IPS-NIHi7 (cell line): ENCODE data around the gene ETNK2.

Experiments
- DNase-seq: peaks from one replicate; pipeline ENCODE4 v3.0.0; 2012; ENCODE audit warnings: mixed read lengths; ENCODE audit errors: extremely low spot score

Gene ETNK2, protein sequence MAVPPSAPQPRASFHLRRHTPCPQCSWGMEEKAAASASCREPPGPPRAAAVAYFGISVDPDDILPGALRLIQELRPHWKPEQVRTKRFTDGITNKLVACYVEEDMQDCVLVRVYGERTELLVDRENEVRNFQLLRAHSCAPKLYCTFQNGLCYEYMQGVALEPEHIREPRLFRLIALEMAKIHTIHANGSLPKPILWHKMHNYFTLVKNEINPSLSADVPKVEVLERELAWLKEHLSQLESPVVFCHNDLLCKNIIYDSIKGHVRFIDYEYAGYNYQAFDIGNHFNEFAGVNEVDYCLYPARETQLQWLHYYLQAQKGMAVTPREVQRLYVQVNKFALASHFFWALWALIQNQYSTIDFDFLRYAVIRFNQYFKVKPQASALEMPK

DNA sequence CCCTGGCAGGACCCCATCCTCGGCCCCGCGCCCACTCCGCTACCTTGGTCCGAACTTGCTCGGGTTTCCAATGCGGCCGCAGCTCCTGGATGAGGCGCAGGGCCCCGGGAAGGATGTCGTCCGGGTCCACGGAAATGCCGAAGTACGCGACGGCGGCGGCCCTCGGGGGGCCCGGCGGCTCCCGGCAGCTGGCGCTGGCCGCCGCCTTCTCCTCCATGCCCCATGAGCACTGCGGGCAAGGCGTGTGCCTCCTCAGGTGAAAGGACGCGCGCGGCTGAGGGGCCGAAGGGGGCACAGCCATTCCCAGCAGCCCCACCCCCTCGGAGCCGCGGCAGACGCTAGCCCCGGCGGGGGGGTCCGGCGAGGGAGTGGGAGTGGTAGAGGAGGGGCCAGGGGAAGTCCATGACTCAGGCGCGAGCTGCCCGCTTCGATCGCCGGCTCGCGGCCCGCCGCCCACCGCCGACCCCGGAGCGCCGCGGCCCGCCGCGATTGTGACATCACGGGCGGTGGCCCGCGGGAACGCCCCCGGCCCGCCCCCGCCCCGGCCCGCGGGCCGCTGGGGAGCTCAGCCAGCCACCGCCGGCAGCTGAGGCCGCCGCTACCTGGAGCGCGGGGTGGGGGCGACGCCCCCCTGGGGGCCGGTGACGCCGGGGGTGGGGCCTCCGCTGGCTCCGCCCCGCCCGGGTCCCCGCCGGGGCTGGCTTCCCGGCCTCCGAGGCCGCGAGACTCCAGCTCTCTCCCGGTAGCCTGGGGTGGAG lies at the start of gene ETNK2:
Gene ETNK2, minus strand, starts transcription at position 493 of the 758 bp plus-strand sequence. Its CDS starts 192 bp downstream, at position 301.
- DNase-seq = peak; percentile 92

DNA sequence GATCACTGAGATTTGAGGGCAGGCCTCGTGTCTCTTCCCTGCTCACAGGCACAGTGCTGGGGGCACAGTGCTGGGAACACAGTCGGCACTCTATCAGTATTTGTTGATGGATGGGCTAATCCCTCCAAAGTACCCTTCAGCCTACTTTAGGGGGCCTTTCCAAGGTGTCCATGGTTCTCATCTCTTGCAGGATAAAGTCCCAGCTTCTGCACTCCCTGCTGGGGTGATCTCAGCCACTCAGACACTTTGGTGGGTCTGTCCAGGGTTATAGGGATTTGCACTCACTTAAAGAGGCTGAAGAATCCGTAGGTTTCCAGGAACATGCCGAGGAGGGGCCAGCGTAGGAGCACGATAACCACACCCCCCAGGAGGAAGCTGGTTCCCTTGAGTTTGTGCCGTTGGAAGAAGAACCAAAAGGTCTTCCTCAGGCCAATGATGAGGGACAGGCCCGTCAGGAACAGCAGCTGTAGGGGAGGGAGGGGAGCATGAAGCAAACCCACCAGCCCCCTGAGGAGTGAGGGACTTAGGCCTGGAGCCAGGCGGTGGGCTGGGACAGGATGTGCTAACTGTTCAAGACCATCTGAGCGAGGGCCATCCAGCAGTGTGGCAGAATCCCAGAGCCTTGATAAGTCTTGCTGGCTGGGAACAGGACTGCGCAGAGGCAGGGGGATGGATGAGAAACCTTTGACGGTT lies 49.6 kb upstream of the ETNK2 start:
- DNase-seq = no peak

DNA sequence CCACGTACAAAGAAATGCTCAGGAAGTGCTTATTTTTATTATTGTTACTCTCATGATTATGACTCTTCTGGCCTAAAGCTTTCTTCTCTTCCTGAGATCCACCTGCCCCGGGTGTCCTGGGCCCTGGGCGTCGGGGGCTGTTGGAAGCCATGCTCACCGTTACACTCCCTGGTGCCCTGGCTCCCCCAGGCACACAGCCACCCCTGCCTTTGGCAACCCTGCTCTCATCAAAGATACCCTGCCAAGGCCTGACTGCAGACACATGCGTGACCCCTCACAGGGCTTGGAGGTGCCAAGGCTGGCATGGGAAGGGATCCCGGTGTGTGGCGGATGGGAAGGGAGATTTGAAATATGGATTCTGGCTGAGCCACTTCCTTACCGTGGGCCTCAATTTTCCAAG lies 47.7 kb upstream of the ETNK2 start:
- no peak for DNase-seq

DNA sequence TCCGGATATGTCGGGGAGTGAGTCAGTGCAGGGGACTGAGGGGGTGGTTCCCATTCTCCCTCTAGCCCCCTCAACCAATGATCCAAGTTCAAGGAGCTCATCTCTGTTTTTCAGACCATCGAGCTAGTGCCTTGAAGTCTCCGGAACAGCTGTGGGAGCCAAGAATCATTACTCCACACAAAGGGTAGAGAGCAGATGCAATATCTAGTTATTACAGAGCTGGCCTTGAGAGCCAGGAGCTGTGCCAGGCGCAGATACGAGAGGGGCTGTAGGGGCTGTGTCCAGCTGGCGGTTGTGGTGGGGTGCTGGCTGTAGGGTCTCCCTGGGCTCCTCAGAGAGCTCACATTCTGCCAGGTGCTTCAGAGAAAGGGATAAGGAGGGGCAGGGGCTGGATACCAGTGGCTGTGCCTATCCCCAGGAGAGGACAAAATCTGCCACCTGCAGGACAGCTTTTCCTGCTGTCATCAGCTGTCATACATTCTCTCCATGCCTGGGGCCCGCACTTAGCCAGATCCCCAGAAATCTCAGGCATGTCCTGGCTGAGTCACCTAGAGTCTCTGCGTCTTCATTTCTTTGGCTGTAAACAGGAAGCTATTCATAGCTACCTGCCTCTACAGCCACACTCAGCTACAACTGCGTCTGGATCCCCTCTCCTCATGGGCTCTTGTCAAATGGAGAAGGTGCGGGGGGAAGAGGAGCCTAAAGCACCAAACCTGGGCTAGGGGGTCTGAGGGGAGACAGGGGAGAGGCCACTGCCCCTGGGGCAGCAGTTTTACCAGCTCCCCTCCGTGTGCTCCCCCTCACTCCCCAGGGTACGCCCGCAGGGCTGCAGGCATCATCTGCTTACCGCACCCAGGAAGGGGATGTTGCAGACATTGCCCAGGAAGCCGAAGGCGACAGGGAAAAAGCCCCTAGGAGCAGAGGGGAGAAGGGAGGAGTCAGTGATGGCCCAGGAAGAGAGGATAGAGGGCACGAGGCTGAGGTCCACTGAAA lies 46.8 kb upstream of the ETNK2 start:
- peak; percentile 65 for DNase-seq

DNA sequence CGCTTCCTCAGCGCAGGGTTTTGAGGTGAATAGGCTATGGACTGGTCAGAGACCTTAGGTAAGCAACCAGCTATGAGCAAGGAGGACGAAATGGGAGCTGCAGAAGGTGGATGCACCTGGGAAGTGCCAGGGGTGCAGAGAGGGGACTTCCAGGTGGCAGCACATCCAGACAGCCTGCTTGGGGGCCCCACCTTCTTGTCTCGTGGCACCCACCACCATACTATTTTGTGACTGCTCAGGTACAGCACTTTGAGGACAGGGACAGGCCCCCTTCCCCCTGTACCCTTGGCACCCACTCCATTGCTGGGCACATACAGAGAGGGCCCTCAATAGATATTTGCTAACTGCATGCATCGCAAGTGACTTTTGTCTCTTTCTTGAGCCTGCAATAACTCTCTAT lies 45.2 kb upstream of the ETNK2 start:
- DNase-seq = no peak

DNA sequence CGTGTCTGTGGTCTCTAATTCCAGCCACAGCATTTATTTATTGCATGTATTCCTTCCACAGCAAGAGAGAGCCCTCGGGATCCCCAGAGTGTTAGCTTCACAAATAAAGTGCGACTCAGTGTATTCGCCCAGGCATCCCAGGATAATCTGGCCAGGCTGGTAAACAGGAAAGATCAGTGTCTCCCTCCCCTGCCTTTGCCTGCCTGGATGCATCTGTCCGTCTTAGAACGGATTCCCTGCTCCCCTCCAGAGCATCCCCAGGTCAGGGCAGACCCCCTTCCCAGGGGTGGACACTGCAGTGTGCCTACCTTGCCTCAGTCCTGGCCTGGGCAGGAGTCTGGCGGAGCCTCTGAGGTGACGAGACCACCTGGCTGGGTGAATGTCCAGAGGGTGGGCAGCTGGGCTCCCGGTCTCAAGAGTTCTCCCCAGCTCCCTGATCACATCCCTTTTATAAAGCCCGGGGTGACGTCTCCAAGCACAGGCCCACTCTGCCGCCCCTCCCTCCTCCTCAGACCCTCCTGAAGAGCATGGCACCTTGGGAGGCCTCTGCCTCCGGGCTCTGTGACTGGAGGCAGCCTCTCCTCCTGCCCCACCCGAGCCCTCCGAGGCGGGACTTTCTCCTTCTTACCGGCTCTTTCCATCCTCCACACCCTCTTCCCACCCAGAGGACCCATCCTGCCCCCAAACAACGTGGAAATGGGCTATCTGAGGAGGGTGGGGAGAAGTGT lies 44.4 kb upstream of the ETNK2 start, which contains the start of gene KISS1:
Gene KISS1, minus strand, starts transcription at position 424 of the 728 bp plus-strand sequence. CDS start 3,615 bp downstream, outside the sequence.
- peak; percentile 51 for DNase-seq

DNA sequence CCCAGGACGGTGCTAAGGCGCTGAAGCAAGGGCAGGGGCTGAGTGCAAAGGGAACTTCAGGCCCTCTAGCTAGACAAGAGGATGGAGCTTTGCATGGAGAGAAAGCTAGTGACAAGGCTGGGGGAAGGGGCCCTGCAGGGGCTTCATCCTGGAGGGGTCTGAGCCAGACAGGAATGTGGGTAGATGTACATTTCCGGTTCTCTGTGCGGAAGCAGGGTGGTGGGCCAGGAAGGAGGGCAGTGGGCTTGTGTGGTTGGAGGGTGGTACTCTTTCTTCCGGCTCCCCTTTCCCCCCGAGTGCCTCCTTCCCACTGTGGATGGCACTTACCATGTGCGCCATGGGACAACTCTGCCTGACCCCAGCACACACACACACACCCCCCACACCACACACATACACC lies 42.9 kb upstream of the ETNK2 start:
- no peak for DNase-seq

DNA sequence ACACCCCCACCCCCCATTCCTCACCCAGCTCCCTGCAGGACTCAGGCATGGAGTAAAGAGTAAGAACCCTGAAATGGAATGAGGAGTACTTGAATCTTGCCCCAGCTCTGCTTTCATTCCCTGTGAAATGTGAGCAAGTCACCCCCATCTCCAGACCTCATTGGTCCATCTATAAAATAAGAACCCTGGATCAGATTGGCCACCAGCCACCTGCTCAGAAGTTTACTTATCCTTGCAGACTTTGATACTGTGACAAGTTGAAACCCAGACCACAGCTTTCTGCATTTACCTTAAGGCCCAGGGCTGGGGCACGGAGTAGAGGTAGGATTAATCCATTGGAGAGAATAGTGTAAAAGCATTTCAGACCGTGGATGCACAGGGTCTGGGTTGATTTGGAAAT lies 42.2 kb upstream of the ETNK2 start:
- DNase-seq = no peak

DNA sequence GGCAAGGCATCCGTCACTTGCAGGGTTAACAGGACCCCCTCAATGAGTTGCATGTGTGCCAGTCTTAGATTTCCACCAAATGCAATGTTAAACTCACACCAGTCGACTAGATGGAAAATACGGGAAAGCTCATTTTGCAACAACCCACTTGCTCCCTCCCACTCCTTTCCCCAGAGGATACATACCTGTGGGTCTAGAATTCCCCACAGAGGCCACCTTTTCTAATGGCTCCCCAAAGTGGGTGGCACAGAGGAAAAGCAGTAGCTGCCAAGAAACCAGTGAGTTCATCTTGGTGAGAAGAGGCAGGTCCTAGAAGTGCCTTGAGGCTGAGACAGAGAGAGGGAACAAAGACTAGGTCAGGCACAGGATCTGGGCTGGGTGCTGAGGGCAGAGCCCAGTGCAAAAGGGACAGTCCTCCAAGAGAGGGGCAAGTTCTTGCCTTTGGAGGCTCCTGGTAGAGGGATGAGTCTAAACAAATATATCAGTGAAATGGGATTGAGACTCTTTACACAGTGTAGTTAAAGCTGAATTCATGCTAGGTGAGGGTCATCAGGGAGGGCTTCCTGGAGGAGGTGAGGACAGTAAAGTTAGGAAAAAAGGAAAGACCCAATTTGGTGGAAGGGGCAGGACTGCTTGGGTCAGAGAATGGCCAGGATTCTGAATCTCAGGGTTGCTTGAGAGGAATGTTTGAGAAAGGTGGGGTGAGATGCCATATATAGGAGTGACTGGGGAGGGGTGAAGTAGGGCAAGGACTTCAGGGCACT lies 40.9 kb upstream of the ETNK2 start:
- DNase-seq = no peak

DNA sequence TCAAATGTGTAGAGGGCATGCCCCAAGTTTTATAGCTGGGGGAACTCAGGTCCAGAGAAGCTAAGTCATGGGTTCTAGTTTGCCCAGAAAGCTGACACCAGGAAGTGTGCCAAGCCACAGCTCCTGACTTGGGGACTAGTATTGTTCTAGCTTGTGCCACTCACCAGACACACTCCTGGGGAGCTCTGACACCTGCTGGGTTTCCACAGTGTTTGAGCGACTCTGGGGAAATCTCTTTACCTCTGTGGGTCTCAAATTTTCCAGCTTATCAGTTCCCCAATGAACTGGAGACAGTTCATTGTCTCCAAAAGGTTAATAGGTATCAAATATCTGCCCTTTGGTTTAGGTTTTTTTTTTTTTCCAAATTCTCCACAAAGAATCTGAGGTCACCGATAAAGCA lies 40.2 kb upstream of the ETNK2 start:
- no peak for DNase-seq

DNA sequence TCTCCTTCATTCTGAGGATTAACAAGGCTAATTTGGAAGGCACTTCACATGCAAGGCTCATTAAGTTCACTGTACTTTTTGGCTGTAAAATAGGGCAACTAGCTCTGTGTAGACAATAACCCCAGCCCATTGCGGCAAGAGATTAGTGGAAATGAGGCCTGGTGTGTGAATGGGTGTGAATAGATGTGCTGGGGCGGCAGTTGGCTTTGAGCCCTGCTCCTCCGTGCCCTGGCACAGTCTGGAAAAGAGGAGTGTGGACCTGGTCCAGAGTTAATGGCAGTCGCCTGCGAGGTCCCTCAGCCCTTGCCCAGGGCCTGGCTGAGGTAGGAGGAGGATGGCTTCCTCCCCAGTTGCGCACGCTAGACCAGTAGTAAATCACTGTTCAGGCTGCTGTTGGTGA lies 39.6 kb upstream of the ETNK2 start:
- DNase-seq = no peak

DNA sequence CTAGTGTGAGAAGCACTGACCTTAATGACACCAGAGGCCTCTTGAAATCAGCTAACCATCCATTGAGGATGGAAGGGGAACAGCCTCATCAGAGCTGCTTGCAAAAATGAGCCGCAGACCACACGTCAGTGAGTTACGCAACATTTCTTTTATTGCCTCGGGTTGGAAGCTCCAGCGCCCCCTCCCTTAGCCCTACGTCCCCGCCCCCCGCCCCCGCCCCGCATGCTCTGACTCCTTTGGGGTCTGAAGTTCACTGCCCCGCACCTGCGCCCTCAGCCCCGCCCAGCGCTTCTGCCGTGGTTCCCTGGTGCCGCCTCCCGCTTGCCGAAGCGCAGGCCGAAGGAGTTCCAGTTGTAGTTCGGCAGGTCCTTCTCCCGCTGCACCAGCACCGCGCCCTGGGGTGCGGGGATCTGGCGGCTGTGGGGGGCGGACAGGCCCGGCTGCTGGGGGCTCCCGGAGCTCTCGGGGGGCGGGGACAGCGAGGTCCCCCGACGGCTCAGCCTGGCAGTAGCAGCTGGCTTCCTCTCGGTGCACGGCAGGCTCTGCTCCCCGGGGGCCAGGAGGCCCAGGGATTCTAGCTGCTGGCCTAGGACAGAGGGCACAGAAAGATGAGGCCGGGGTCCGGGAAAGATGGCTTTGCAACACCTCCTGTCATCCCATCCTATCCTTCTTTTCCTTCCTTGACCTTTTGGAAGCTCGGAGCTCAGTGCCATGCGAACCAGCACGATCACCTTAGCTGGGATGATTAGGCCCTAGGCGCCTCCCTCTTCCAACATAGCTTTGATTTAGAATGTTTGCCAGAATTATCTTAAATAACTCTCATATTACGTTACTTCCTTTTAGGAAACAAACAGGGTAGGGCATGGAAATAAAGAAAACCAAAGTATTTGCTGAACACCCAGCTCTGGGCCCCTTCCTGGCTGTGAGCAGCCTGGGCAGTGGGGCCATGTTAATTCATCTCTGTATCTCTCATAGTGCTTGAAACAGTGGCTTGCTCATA lies 38.7 kb upstream of the ETNK2 start:
- peak; percentile 83 for DNase-seq

DNA sequence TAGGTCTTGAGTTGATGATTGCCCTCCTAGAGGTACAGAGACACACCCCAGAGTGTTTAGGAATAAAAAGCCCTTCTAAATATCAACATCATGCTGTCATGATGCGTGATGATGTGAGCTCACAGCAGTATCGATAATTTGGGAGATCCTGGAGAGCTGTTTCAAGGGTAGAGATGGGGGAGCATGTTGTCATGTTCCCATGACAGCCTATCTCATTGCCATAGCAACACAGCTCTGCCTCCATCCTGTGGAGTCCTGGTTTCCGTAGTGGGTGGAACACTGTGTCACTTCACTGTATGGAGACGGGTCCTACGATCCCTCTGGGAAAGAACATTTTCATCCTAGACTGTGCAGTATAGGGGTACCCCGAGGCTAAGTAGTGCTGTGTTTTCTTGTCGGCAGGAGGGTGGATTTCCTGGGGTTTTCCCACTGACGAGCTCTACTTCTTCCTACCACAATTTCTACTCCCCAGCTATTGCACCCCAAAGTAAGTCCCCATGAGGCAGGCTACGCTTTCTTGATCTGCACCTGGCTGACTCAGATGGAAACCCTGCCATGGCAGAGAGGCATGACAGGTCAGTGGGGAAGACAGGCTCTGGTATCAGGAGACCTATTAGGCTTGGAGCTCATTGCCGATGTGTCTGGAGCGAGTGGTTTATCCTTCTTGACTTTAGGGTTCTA lies 37.3 kb upstream of the ETNK2 start:
- DNase-seq = no peak

DNA sequence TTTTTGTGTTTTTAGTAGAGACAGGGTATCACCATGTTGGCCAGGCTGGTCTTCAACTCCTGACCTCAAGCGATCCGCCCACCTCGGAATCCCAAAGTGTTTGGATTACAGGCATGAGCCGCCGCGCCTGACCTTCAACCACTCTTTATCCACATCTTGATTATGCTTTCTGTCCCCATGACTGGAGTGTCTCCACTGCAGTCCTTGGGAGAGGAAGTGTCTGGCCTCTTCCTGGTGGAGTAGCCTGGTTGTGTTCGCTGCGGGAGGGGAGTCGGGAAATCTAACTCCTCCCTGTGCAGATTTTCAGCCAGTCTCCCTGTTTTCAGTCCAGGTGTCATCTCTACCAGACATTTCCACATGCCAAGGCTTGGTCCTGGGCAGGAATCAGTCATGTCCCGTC lies 34.8 kb upstream of the ETNK2 start:
- DNase-seq = no peak

DNA sequence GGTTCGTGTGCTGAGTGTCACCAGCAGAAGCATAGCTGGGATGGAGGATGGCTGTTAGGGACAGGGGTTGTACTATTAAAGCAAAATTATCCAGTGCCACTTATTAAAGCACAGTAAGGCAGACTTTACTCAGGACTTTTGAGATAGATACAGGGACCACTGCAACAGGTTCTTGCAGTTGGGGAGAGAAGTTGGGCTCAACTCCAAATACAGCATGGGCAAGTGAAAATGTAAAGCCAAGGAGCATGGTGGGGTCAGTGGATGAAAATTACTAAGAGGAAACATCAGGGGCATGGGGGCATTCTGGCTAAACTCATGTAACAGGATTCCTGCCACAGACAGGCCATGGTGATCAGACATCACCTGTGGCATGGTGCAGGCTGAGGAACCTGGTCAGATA lies 29.3 kb upstream of the ETNK2 start:
- DNase-seq = no peak

DNA sequence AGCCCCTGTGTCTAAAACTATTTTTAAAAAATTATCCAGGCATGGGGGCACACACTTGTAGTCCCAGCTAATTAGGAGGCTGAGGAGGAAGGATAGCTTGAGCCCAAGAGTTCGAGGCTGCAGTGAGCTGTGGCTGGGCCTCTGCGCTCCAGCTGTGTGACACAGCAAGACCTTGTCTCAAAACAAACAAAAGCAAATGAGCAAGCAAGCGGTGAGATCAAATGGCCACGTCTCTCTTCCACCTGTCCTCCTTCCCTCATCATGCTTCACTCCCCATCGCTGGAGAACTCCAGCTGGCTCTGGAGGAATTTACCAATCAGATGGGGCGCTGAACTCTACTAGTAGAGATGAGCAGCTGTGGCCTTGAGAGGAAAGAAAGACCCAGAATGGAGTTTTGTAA lies 28.3 kb upstream of the ETNK2 start:
- no peak for DNase-seq

DNA sequence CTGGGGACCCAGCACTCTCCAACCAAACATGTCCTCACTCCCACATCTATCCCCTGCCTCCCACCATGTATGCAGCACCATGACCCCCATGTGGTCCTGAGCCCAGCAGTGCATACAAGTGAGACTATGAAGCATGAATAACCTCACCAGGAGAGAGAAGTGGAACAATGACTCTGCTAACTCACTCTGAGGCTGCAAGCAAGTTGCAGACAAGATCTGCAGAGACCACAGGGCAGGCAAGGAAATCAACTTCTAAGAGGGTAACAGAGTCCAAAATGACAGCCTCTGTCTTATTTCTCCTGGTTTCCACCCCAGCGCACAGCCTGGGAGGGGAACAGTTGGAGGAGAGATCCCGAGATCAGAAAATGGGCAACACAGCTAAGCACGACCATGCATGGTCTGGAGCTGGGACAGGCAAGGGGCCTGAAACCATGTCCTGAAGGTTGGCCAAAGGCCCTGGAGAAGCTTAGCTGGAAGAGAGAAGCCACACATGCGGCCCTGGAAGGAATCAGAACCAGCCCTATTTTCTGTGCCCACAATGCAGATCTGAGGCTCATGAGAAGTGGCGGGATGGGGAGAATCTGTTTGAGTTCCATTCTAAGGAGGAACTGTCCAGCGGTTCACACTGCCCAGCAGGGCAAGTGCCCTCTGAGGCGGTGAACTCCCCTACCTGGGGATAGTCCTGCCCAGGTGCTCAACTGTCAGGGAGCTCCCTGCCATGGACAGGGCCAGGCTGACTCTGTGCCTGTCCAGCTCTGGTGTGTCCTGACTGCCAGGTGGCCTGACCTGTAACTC lies 26.8 kb upstream of the ETNK2 start:
- no peak for DNase-seq
